Spinal cord (tissue), 10 donors: ENCODE data around the gene GRIK4. TPM values are rescaled to one million over a fixed set of nuclear protein-coding genes. Genes with fewer than 3 reads are reported as not detected.
"Not testable (repeated sequence)": the region's sequence is repeated elsewhere in the genome, so short reads cannot be mapped to it uniquely, and the experiment has no call there.

Experiments
- DNase-seq, 6 donors: peaks; one replicate each; pipeline versions ENCODE4 v3.0.0 to v3.0.0-alpha.2; 2013 to 2015; ENCODE audit warnings: low spot score in 6 of 6, low read depth in 4 of 6
- H3K27ac ChIP-seq: one replicate; pipeline ENCODE4 v1.5.1; 2013; ENCODE audit warnings: low read depth, low read length, control low read depth
- H3K27me3 ChIP-seq: one replicate; pipeline ENCODE4 v1.6.1; 2013; ENCODE audit warnings: low read length; ENCODE audit not compliant: control insufficient read depth, insufficient read depth
- H3K36me3 ChIP-seq: one replicate; pipeline ENCODE4 v1.6.1; 2013; ENCODE audit warnings: low read length; ENCODE audit not compliant: control insufficient read depth, insufficient read depth
- H3K4me1 ChIP-seq: one replicate; pipeline ENCODE4 v1.6.1; 2013; ENCODE audit warnings: low read length; ENCODE audit not compliant: control insufficient read depth, insufficient read depth
- H3K4me3 ChIP-seq: one replicate; pipeline ENCODE4 v1.5.1; 2013; ENCODE audit warnings: low read depth, low read length, control low read depth
- H3K9me3 ChIP-seq: one replicate; pipeline ENCODE4 v1.6.1; 2013; ENCODE audit warnings: low read length; ENCODE audit not compliant: control insufficient read depth, insufficient read depth
- WGBS: methylation state at CpG from one replicate; pipeline ENCODE4 v1.1.5; 2013; ENCODE audit warnings: missing lambda C conversion rate; ENCODE audit not compliant: insufficient coverage; 5-methylcytosine and 5-hydroxymethylcytosine counted together
- polyA plus RNA-seq, 2 donors: library from polyadenylated mRNA; unstranded; fragments of 120-200 nt; gene quantifications; one replicate each; pipeline ENCODE4 v1.2.1, GENCODE V29; 2013; ENCODE audit not compliant: insufficient read length in 2 of 2
- total RNA-seq, 2 donors: library from RNA; depleted of rRNA in 1 of 2; stranded (reverse); fragments of 120-200 nt in 1 of 2; fragments of >200 nt in 1 of 2; gene quantifications; one replicate each; pipeline versions ENCODE4 v1.2.3 to v1.2.4, GENCODE V29; 2013 to 2014
- donor health status: healthy.

Gene GRIK4
- total and polyA plus RNA-seq, 4 donors: 5.2 to 23.2 (median 12.3) TPM

DNA sequence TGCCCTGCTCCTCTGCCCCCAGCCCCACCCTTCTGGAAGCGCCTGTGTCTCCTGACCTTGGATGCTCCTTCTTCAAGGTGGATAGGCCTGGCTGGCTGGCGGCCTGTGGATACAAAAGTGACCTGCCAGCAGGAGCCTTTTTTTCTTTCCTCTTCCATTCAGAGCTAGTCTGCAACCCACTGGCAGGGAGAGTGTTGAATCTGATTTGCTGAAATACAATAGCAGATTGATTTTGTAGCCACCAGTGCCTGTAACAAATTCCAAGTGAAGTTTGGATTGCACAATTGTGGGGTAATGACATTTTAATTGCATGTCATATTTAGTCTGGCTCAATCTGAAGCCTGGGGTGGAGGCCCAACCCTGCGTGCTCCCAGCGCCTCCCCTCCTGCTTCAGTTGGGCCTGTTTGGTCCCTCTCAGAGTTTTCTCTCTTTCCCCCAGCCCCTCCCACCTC is 97.2 kb downstream of the GRIK4 start:
- Histone ChIP-seq H3K4me1 (peaks cover 25% of the 10 kb centered on the region), H3K9me3 (no peaks in the 10 kb centered on the region), H3K4me3 (no peak overlapping the region), H3K27me3 (peaks cover 4% of the 10 kb centered on the region), H3K27ac (no peak overlapping the region), H3K36me3 (peaks cover 2% of the 10 kb centered on the region)
- WGBS: 60% methylated on average over 1 of the region's 4 CpGs
- peak in 2 of 6 donors; percentile 47 to 57 for DNase-seq

DNA sequence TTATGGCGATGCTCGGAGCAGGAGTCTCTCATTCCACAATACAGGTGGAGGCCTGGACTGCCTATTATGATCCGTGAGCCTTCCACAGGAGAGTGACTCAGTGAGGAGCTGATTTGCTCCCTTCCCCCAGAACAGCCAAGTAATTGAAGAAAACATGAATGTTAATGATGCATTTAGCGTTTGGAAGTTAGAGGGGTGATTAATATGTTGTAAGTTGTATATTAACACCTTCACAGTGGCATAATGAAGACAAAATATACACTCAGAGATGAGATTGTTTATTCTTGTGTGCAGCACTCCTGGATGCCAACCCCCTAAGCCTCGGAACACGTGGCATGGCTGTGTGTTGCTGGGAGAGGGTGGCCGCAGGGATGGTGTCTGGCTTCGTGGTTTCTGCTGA is 98.6 kb downstream of the GRIK4 start:
- no peak overlapping the region for H3K27ac ChIP-seq
- 83% methylated on average over 2 of the region's 8 CpGs for WGBS
- peaks cover 2% of the 10 kb centered on the region for H3K36me3 ChIP-seq
- DNase-seq: peak in 1 of 6 donors; percentile 76
- H3K4me3 ChIP-seq: no peak overlapping the region
- peaks cover 25% of the 10 kb centered on the region for H3K4me1 ChIP-seq
- H3K27me3 ChIP-seq: peaks cover 4% of the 10 kb centered on the region
- no peaks in the 10 kb centered on the region for H3K9me3 ChIP-seq

DNA sequence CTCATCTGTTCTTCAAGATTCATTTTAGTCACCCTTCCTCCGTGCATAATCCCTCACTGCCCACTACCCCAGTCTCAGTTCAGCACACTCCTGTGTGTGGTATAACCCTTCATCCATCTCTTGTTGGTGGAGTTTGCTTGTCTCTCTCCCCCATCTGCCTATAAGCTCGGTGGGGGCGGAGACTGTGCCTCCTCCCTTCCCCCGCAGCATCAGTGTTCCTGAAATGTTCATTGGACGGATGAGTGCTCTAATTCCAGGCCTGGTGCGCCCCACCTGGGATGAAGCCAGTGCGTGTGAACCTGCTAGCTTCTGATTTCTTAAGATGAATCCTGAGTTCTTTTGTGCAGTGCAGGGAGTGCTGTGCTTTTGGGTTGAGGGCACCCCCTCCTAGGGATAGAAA is 100.0 kb downstream of the GRIK4 start:
- 73% methylated on average over 6 of the region's 7 CpGs for WGBS
- no peak overlapping the region for H3K27ac ChIP-seq
- no peak overlapping the region for H3K4me3 ChIP-seq
- no peak for DNase-seq
- peaks cover 26% of the 10 kb centered on the region for H3K4me1 ChIP-seq
- H3K27me3 ChIP-seq: peaks cover 4% of the 10 kb centered on the region
- no peaks in the 10 kb centered on the region for H3K9me3 ChIP-seq
- H3K36me3 ChIP-seq: peaks cover 2% of the 10 kb centered on the region

DNA sequence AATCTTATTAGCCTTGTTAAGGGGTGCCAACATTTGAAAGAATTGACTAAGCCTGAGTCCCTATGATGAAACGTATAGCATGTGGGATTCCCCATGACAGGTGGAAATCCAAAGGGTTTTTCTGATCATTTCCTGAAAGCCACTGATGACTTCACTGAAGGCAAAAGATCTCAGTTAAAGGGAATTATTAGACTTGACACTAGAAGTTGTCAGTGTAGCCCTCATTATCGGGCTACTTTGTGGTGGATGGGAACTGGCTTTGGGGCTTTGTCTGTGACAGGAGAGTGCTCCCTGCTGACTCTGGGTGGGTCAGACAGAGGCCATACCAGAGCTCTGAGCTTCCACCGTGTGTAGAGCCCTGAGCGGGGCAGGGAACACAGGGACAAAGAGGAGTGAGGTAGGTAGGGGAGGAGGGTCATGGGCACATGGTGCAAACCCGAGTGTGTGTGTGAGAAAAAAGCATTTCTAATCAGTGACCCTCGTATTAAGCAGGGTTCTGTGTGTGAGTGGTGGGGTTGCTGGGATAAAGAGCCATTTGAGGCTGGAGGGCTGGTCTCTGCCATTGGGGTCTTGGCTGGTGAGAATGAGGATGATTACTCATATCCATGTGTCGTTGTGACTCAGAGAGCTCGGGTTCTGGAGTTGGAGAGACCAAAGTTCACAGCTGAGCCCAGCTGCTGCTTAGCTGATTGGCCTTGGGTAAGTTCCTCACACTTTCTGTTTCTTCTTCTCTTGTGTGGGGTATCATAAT is 101.1 kb downstream of the GRIK4 start:
- Histone ChIP-seq H3K9me3 (no peaks in the 10 kb centered on the region), H3K4me1 (peaks cover 26% of the 10 kb centered on the region), H3K36me3 (peaks cover 2% of the 10 kb centered on the region), H3K4me3 (no peak overlapping the region), H3K27ac (no peak overlapping the region), H3K27me3 (peaks cover 4% of the 10 kb centered on the region)
- WGBS: 65% methylated on average over 6 of the region's 8 CpGs
- DNase-seq: no peak

DNA sequence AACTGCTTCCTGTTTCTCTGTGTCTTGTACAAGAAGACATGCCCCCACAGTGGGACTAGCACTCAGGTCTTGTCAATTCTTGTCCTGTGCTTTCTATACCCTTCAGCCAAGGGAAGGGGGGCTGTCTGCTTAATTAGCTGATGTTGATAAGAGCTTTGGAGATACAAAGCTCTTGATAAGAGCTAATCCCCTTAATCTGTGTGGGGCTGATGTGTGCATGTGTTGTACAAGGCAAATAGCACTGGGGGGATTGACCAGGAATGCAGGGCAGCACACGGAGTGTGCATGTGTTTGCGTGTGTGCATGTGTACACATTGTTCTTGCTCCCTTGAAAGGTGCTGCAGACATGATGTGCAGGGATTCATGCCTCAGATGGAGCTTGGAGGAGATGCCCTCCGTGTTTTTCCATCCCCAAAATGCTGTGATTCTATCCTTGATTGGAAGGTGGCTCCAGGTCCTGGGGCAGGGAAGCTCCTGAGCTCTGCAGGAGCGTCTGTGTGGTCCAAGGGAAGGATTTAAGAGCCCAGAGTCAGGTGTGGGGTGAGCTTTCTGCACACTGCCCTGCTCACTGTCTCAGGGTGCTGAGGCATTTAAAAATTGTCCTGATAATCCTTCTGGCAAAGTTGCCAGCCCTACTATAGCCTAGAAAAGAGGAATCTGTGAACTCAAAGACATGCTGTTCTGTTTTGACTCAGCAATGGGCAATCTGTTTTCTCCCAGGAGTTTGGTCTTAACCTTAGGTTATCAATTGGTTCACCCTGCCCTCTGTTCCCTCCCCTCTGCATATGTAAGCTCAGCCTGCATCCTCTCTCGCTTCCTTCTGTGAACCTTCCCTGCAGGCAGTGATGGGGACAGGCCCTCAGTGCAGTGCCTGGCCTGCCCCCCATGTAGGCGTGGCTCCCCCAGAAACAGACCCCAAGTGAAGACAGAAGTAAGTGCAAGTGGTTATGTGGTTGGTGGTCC is 102.0 kb downstream of the GRIK4 start:
- WGBS: 93% methylated on average over 5 of the region's 6 CpGs

DNA sequence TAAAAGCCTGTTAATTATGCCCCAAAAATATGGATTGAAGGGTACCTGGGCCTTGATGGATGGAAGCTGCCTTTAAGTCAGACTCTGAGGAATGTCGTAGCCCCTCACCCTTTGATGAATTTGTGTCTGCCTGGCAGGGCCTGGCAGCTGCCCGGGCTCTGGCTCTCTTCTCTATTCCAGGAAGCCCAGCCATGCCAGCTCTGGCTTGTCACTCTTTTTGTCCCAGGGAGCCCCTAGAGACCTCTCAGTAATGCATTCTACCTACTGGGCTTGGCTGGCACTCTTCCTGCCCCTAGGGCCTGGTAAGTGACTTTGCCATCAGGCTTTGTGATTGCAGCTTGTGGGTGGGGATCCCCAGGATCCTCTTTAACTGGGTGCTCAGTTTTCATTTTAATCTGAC is 103.8 kb downstream of the GRIK4 start:
- no peak overlapping the region for H3K27ac ChIP-seq
- H3K36me3 ChIP-seq: peaks cover 1% of the 10 kb centered on the region
- DNase-seq: peak in 2 of 6 donors; percentile 52 to 62
- peaks cover 8% of the 10 kb centered on the region for H3K4me1 ChIP-seq
- WGBS: 39% methylated on average over 2 of the region's 2 CpGs
- H3K27me3 ChIP-seq: peaks cover 4% of the 10 kb centered on the region
- no peak overlapping the region for H3K4me3 ChIP-seq
- H3K9me3 ChIP-seq: peaks cover 3% of the 10 kb centered on the region

More for the DNA sequence above, 102.0 kb downstream of the GRIK4 start:
- H3K27me3 ChIP-seq: peaks cover 4% of the 10 kb centered on the region
- no peak overlapping the region for H3K4me3 ChIP-seq
- no peak overlapping the region for H3K27ac ChIP-seq
- peaks cover 2% of the 10 kb centered on the region for H3K36me3 ChIP-seq
- peaks cover 3% of the 10 kb centered on the region for H3K9me3 ChIP-seq
- no peak for DNase-seq
- H3K4me1 ChIP-seq: peaks cover 18% of the 10 kb centered on the region

DNA sequence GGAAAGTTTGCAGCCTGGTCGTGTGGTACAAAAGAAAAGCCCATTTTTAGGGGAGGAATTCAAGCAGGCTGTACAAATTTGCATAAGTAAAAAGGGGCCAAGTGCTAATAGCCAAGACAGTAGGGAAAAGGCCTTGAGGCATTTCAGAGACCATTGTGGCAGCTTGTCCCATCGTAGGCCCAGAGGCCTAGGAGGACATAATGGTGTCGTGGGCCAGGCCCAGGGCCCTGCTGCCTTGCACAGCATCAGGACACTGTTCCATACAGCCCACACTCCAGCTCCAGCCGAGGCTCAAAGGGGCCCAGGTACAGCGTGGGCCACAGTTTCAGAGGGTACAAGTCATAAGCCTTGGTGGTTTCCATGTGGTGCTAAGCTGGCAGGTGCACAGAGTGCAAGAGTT is 106.9 kb downstream of the GRIK4 start:
- Histone ChIP-seq H3K9me3 (peaks cover 3% of the 10 kb centered on the region), H3K4me3 (no peak overlapping the region), H3K27me3 (no peaks in the 10 kb centered on the region), H3K4me1 (peaks cover 5% of the 10 kb centered on the region), H3K36me3 (no peaks in the 10 kb centered on the region), H3K27ac (no peak overlapping the region)
- DNase-seq: no peak
- 94% methylated on average over 4 of the region's 5 CpGs for WGBS

DNA sequence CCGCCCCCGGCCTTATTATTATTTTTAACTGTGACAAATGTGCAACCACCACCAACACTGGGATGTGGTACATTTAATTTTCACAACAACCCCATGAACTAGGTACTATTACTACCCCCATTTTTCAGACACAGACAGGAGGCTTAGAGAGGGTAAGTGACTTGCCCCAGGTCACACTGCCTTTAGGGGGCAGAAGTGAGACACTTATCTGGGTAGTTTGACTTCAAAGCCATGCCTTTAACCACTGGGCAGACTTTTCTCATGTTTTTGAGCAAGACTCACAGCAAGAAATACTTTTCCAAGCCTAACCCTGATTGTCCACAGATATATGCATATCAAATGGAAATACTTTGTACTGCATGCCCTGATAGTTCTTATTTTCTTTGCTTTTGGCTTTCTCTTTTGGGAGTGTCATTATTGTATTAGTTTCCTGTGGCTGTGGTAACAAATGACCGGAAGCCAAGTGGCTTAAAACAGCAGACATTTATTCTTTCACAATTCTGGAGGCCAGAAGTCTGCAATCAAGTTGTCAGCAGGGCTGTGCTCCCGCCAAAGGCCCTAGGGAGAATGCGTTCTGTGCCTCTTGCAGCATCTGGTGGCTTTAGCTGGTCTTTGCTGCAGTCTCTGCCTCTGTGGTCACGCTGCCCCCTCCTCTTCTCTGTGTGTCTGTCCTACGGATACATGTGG is 110.8 kb downstream of the GRIK4 start:
- DNase-seq: no peak
- H3K4me3 ChIP-seq: no peak overlapping the region
- H3K9me3 ChIP-seq: peaks cover 3% of the 10 kb centered on the region
- WGBS: 37% methylated on average over 4 of the region's 7 CpGs
- H3K27me3 ChIP-seq: no peaks in the 10 kb centered on the region
- peaks cover 3% of the 10 kb centered on the region for H3K36me3 ChIP-seq
- peaks cover 1% of the 10 kb centered on the region for H3K4me1 ChIP-seq
- no peak overlapping the region for H3K27ac ChIP-seq

DNA sequence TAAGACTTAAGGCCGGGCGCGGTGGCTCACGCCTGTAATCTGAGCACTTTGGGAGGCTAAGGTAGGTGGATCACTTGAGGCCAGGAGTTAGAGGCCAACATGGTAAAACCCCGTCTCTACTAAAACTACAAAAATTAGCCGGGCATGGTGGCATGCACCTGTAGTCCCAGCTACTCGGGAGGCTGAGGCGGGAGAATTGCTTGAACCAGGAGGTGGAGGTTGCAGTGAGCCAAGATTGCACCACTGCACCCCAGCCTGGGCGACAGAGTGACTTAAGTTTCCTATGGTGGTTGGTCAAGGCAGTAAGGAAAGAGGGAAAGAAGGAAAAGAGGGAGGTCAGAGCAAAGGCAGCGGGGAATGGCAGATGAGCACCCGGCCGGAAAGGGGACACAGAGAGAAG is 113.4 kb downstream of the GRIK4 start:
- not testable (repeated sequence) for H3K27me3 ChIP-seq, H3K36me3 ChIP-seq, H3K4me3 ChIP-seq, H3K9me3 ChIP-seq, DNase-seq, H3K27ac ChIP-seq
- WGBS: 98% methylated on average over 11 of the region's 12 CpGs
- H3K4me1 ChIP-seq: peaks cover 19% of the 10 kb centered on the region
